Limb (tissue), 2 donors: ENCODE data around the gene KRT76.
"Not testable (repeated sequence)": the region's sequence is repeated elsewhere in the genome, so short reads cannot be mapped to it uniquely, and the experiment has no call there.

Experiments
- DNase-seq, 2 donors: peaks; one replicate each; pipeline ENCODE4 v3.0.0-alpha.2; 2016; ENCODE audit errors: extremely low spot score in 2 of 2

The KRT76 gene

GRCh38 chr12:52759695-52760094, 17.4 kb downstream of the KRT76 start:
- no peak for DNase-seq

- DNase-seq, result no peak
Measured at GRCh38 chr12:52759218-52759617, 17.9 kb downstream of the KRT76 start.

GRCh38 chr12:52757449-52758176, 19.5 kb downstream of the KRT76 start:
- no peak for DNase-seq

GRCh38 chr12:52756281-52756960, 20.7 kb downstream of the KRT76 start:
- DNase-seq, result no peak

GRCh38 chr12:52755533-52755932, 21.6 kb downstream of the KRT76 start:
- no peak for DNase-seq

- no peak for DNase-seq
Measured at GRCh38 chr12:52754135-52754534, 23.0 kb downstream of the KRT76 start.

GRCh38 chr12:52753283-52753682, 23.9 kb downstream of the KRT76 start:
- DNase-seq, result no peak

- DNase-seq, result no peak
Measured at GRCh38 chr12:52752516-52752915, 24.6 kb downstream of the KRT76 start.

GRCh38 chr12:52751795-52752194, 25.4 kb downstream of the KRT76 start:
- DNase-seq, result no peak

- DNase-seq, result not testable (repeated sequence)
Measured at GRCh38 chr12:52750532-52750931, 26.6 kb downstream of the KRT76 start.

- DNase-seq, result no peak
Measured at GRCh38 chr12:52749827-52750226, 27.3 kb downstream of the KRT76 start.

- DNase-seq, result no peak
Measured at GRCh38 chr12:52748578-52748977, 28.6 kb downstream of the KRT76 start.

- DNase-seq, result no peak
Measured at GRCh38 chr12:52745554-52745953, 31.6 kb downstream of the KRT76 start.

GRCh38 chr12:52744493-52745156, 32.5 kb downstream of the KRT76 start:
- DNase-seq, result no peak

- no peak for DNase-seq
Measured at GRCh38 chr12:52742822-52743457, 34.2 kb downstream of the KRT76 start.

GRCh38 chr12:52742196-52742580, 35.0 kb downstream of the KRT76 start:
- no peak for DNase-seq

- peak; percentile 66 to 81 for DNase-seq
Measured at GRCh38 chr12:52741375-52742195, 35.6 kb downstream of the KRT76 start.

GRCh38 chr12:52740584-52740983, 36.6 kb downstream of the KRT76 start:
- DNase-seq, result no peak

- DNase-seq, result no peak
Measured at GRCh38 chr12:52739963-52740362, 37.2 kb downstream of the KRT76 start.

GRCh38 chr12:52735816-52736632, 41.1 kb downstream of the KRT76 start:
- DNase-seq, result no peak
